NOMO-1 treated with dmso at 0.1 percent for 144 hours (cell line): ENCODE measurements around the gene KRR1.
"Not testable (repeated sequence)": the region's sequence is repeated elsewhere in the genome, so short reads cannot be mapped to it uniquely, and the experiment has no call there.

Source experiments
- DNase-seq: peaks from one replicate; lab custom pipeline; 2025; ENCODE audit not compliant: unreplicated experiment; lab: John Stamatoyannopoulos, UW

Gene KRR1

GRCh38 chr12:75526655-75527511 lies 15.5 kb upstream of the KRR1 start:
- peak; percentile 57 for DNase-seq

DNA sequence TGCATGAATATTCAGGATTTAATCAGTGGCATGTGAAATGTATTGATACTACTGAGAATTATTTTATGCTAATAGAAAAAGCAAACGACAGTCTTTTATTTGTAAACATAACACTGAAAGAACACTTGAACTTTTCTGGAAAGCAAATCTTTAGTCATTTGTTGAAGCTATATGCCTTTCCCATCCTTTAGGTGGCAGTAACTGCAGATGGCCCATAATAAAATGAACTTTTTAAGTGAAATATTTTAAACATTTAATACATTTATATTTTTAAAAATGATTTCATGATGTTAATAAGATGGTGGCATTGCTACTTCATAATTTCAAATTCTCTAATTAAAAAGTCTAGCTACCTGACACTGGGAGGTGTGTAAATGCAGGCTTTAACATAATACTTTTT lies 13.9 kb upstream of the KRR1 start:
- no peak for DNase-seq

- not testable (repeated sequence) for DNase-seq
Observed at GRCh38 chr12:75522124-75522523, 10.7 kb upstream of the KRR1 start.

DNA sequence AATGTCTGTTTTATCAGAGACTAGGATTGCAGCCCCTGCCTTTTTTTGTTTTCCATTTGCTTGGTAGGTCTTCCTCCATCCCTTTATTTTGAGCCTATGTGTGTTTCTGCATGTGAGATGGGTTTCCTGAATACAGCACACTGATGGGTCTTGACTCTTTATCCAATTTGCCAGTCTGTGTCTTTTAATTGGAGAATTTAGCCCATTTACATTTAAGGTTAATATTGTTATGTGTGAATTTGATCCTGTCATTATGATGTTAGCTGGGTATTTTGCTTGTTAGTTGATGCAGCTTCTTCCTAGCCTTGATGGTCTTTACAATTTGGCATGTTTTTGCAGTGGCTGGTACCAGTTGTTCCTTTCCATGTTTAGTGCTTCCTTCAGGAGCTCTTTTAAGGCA lies 9.8 kb upstream of the KRR1 start:
- not testable (repeated sequence) for DNase-seq

DNA sequence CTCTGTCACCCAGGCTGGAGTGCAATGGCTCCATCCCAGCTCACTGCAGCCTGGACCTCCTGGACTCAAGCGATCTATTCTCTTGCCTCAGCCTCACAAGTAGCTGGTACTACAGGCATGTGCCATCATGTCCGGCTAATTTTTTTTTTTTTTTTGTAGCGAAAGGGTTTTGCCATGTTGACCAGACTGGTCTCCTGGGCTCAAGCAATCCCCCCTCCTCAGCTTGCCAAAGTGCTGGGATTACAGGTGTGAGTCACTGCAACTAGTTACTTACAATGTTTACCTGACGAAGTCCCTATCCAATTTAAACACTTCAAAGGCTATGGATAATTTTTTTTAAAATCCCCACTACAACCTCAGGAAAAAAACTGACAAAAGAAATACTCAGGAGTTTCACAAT lies 1.8 kb downstream of the KRR1 start:
- no peak for DNase-seq

DNA sequence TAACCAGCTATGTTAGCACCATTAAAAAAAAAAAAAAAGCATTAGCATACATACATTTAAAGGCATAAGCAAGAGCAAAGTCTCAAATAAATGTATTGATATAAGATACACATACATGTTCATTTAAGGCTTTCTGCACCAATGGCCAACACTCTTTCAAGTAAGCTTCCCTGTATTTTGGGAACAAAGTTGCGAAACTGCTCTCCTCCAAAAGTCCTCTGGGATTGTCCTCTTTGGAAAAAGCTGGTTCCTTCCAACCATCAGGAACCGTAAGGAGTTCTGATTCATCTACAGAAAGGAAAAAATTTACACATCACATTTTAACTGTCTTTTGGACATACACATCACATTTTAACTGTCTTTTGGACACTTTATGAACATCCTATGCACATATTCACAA lies 3.2 kb downstream of the KRR1 start:
- no peak for DNase-seq

DNA sequence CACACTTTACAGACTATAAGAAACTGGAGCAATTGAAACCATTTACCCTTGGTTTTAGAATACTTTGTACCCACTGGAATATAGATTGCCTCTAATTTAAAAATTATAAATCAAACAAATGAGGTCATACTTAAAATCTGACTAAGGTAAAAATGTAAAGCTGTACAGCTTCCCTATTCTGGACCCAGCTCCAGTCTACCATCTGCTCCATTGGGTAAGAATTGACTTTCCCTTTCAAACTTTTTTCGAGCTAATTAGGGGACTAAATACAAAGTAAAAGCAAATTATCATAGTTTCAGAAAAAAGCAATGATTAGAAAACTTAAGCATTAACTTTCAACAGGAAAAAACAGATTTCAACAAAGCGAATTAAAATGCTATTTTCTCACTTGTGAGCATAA lies 4.3 kb downstream of the KRR1 start:
- DNase-seq = no peak

GRCh38 chr12:75505706-75506312 lies 5.6 kb downstream of the KRR1 start:
- no peak for DNase-seq

DNA sequence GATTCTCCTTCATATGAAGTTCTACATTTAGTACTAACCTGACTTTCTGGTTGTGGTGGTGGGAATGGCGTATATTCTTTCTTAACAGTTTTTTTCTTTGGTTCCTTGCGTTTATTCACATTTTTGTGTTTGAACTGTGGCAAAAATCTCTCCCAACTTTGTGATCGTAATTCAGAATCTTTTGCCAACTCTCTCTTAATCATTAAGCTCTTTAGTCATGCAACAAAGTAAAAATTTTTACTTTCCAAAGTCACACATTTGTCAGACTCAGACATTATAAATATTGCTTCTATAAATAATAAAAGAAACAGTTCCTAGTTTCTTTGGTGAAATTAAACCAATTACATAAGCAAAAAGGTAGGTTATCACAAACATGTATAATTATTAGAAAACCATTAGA lies 7.5 kb downstream of the KRR1 start:
- no peak for DNase-seq

GRCh38 chr12:75503459-75503858 lies 8.0 kb downstream of the KRR1 start:
- DNase-seq = no peak

GRCh38 chr12:75491169-75491568 lies 20.2 kb downstream of the KRR1 start:
- DNase-seq = no peak

DNA sequence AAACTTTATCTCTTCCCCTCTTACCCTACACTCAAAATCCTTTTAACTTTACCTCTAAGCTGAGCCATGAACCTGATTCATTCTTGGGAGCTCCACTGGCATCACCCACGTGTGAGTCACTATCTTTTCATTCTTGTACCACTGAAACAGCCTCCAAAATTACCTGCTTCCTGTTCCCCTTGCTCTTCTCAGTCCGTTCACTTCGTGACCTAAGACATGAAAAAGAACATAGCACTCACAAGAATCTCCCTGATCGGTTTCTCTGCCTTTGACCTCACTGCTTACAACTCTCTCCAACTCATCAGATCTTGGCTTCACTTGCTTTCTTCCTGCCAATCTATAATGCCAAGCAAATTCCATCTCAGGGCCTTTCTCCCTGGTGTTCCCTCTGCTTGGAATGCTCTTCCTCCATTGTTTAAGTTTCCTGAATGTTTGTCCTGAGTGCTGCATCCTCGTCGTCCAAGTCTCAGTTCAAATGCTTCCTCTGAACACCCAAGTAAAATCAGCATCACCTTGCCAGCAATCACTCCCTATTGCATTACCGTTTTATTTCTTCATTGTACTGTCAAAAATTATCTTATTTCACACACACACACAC lies 21.7 kb downstream of the KRR1 start:
- no peak for DNase-seq

- no peak for DNase-seq
Observed at GRCh38 chr12:75489187-75489586, 22.2 kb downstream of the KRR1 start.

- DNase-seq = peak; percentile 23
Observed at GRCh38 chr12:75488553-75488952, 22.9 kb downstream of the KRR1 start.

GRCh38 chr12:75487308-75487707 lies 24.1 kb downstream of the KRR1 start:
- no peak for DNase-seq

GRCh38 chr12:75484450-75484849 lies 27.0 kb downstream of the KRR1 start:
- DNase-seq = not testable (repeated sequence)

DNA sequence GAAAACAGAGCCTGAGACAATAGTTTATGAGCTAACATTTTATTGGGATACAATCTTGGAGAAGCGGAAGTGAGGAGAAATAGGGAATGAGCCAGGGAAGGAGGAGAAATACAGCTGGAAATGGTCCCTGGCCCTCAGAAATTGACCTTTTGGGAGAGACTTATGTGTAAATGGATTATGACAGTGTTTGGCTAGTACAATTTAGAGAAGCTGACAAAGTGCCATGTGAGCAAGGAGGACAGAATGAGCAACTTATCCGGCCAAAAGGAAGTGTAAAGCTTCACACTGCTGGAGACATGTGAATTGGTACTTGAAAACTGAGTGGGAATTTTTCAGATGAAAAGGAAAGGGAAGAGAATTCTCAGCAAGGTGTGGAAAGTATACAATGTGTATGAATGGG lies 28.0 kb downstream of the KRR1 start:
- DNase-seq = no peak

- no peak for DNase-seq
Observed at GRCh38 chr12:75482646-75483045, 28.8 kb downstream of the KRR1 start.

- DNase-seq = peak; percentile 28
Observed at GRCh38 chr12:75481774-75482173, 29.6 kb downstream of the KRR1 start.

GRCh38 chr12:75481013-75481705 lies 30.2 kb downstream of the KRR1 start:
- peak; percentile 27 for DNase-seq

DNA sequence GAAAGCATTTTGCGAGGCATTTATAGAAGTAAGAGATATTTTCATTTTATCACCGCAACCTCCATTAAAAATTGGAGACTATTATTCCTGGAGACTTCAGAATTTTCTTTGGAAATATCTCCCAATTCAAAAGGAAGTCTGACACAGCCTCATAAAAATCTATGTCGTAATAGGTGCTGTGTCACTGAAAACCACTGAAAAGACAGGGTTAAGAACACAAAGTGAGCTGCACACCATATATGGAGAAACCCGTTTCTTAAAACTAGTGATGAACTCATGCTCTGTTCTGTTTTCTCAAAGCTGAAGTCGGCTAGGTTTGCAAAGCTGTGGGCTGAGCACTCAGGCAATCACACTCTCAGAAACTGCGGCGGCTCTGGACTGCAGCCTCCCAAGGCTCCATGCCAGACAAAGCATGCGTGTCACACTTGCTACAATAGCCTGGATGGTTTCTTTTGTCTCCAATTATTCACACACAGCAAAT lies 30.9 kb downstream of the KRR1 start, which contains the start of gene GLIPR1:
TSS of gene GLIPR1 (plus strand) at position 287 of the 481 bp plus-strand sequence. CDS start at position 413, 126 bp downstream.
- DNase-seq = peak; percentile 87
